Neuronal stem cell (in vitro differentiated cells): ENCODE results near the gene RNF166. TPM values are rescaled to one million over a fixed set of nuclear protein-coding genes. Genes with fewer than 3 reads are reported as not detected.
A peak's percentile ranks its signal among the peaks of the same experiment; 100 is the strongest.

ENCODE experiments used
- DNase-seq: peaks from one replicate; pipeline ENCODE4 v3.0.0-alpha.2; 2013; ENCODE audit warnings: low spot score
- H2AFZ ChIP-seq: one replicate; pipeline ENCODE4 v1.6.1; 2013; ENCODE audit warnings: mild to moderate bottlenecking, low read length, inconsistent platforms
- H2AK5ac ChIP-seq: 2 replicates; pipeline ENCODE4 v1.6.1; 2013; ENCODE audit warnings: low read depth, mild to moderate bottlenecking, inconsistent platforms, low read length, moderate library complexity, mixed read lengths
- H2BK120ac ChIP-seq: 2 replicates; pipeline ENCODE4 v1.6.1; 2013; ENCODE audit warnings: low read depth, mild to moderate bottlenecking, inconsistent platforms, low read length, moderate library complexity, mixed read lengths
- H2BK12ac ChIP-seq: one replicate; pipeline ENCODE4 v1.6.1; 2013; ENCODE audit warnings: low read length, inconsistent platforms
- H2BK15ac ChIP-seq: 2 replicates; pipeline ENCODE4 v1.6.1; 2013; ENCODE audit warnings: mild to moderate bottlenecking, low read length, inconsistent platforms, mixed read lengths
- H2BK5ac ChIP-seq: one replicate; pipeline ENCODE4 v1.6.1; 2013; ENCODE audit warnings: inconsistent platforms, mild to moderate bottlenecking, low read length, moderate library complexity
- H3K14ac ChIP-seq: one replicate; pipeline ENCODE4 v1.6.1; 2013; ENCODE audit warnings: low read length, inconsistent platforms
- H3K18ac ChIP-seq: 2 replicates; pipeline ENCODE4 v1.6.1; 2013; ENCODE audit warnings: low read length, inconsistent platforms
- H3K23ac ChIP-seq: 2 replicates; pipeline ENCODE4 v1.6.1; 2013; ENCODE audit warnings: low read depth, mild to moderate bottlenecking, mixed read lengths, low read length, inconsistent platforms; ENCODE audit not compliant: poor library complexity
- H3K27ac ChIP-seq: replicated peaks from 3 replicates; pipeline ENCODE4 v1.5.1; 2013; ENCODE audit warnings: low read length, inconsistent platforms
- H3K27me3 ChIP-seq, 3 experiments: 2 replicates each; pipeline ENCODE4 v1.6.1; 2013; ENCODE audit warnings: low read length in 3 of 3, mild to moderate bottlenecking in 2 of 3, inconsistent platforms in 1 of 3, low read depth in 1 of 3, mixed read lengths in 1 of 3, moderate library complexity in 1 of 3; ENCODE audit not compliant: control insufficient read depth in 3 of 3, insufficient read depth in 3 of 3
- H3K36me3 ChIP-seq, 2 donors: replicated peaks in 1 of 2; 2 replicates each; pipeline ENCODE4 v1.6.1; 2013; ENCODE audit warnings: low read length in 2 of 2; ENCODE audit not compliant: control insufficient read depth in 2 of 2, insufficient read depth in 2 of 2
- H3K4ac ChIP-seq: 2 replicates; pipeline ENCODE4 v1.6.1; 2013; ENCODE audit warnings: inconsistent platforms, mild to moderate bottlenecking, low read length, moderate library complexity
- H3K4me1 ChIP-seq, 2 donors: 1 replicate in 1 of 2; 2 replicates in 1 of 2; pipeline ENCODE4 v1.6.1; 2013; ENCODE audit warnings: low read length in 2 of 2, low read depth in 1 of 2; ENCODE audit not compliant: control insufficient read depth in 2 of 2, insufficient read depth in 1 of 2
- H3K4me2 ChIP-seq: one replicate; pipeline ENCODE4 v1.6.1; 2013; ENCODE audit warnings: mild to moderate bottlenecking, low read length, inconsistent platforms; ENCODE audit not compliant: insufficient read depth, poor library complexity, severe bottlenecking
- H3K4me3 ChIP-seq, 2 donors: 2 replicates each; pipeline ENCODE4 v1.5.1; 2013; ENCODE audit warnings: low read length in 2 of 2, mild to moderate bottlenecking in 2 of 2, inconsistent platforms in 1 of 2, moderate library complexity in 1 of 2
- H3K79me1 ChIP-seq: one replicate; pipeline ENCODE4 v1.6.1; 2013; ENCODE audit warnings: low read depth, mild to moderate bottlenecking, inconsistent platforms, low read length, moderate library complexity
- H3K9ac ChIP-seq: one replicate; pipeline ENCODE4 v1.6.1; 2013; ENCODE audit warnings: mild to moderate bottlenecking, low read depth, low read length, inconsistent platforms; ENCODE audit not compliant: poor library complexity
- H3K9me3 ChIP-seq, 2 donors: replicated peaks in 1 of 2; 2 replicates each; pipeline versions ENCODE3 to v1.6.1; 2013; ENCODE audit warnings: low read length in 2 of 2, mild to moderate bottlenecking in 2 of 2, inconsistent platforms in 1 of 2, low read depth in 1 of 2, mixed read lengths in 1 of 2, moderate library complexity in 1 of 2; ENCODE audit not compliant: control insufficient read depth in 2 of 2, insufficient read depth in 1 of 2
- H4K8ac ChIP-seq: one replicate; pipeline ENCODE4 v1.6.1; 2013; ENCODE audit warnings: low read depth, mild to moderate bottlenecking, inconsistent platforms, low read length, moderate library complexity
- H4K91ac ChIP-seq: one replicate; pipeline ENCODE4 v1.6.1; 2013; ENCODE audit warnings: low read length, low read depth, mild to moderate bottlenecking, inconsistent platforms; ENCODE audit not compliant: poor library complexity
- WGBS, 2 donors: extraction: QIAGEN DNeasy Blood & Tissue Kit; methylation state at CpG; one replicate each; pipeline ENCODE4 v1.1.7; 2013; ENCODE audit warnings: missing lambda C conversion rate in 2 of 2, mixed read lengths in 1 of 2; ENCODE audit not compliant: insufficient read length in 2 of 2, insufficient replicate concordance in 1 of 2; ENCODE audit errors: extremely low coverage in 2 of 2; 5-methylcytosine and 5-hydroxymethylcytosine counted together
- polyA plus RNA-seq, 2 experiments: library from polyadenylated mRNA; stranded (reverse); fragments of 200-250 nt; gene quantifications; one replicate each; pipeline ENCODE4 v1.2.3, GENCODE V29; 2013

The RNF166 gene, protein sequence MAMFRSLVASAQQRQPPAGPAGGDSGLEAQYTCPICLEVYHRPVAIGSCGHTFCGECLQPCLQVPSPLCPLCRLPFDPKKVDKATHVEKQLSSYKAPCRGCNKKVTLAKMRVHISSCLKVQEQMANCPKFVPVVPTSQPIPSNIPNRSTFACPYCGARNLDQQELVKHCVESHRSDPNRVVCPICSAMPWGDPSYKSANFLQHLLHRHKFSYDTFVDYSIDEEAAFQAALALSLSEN
- polyA plus RNA-seq (2013, experiment 1 of 2): 20.4 TPM
- 19.1 TPM for polyA plus RNA-seq (2013, experiment 2 of 2)

- Histone ChIP-seq H2AFZ (peak within 1 kb of the TSS; percentile 99), H4K91ac (no peak within 1 kb of the TSS), H3K36me3 (peaks cover 2 to 7% of the 10 kb centered on the region in 2 donors), H3K23ac (peak within 1 kb of the TSS; percentile 2), H3K27ac (no peak within 1 kb of the TSS), H3K4me1 (peaks cover 12 to 14% of the 10 kb centered on the region in 2 donors), H3K4ac (no peak within 1 kb of the TSS), H3K18ac (peak within 1 kb of the TSS; percentile 85), H3K4me3 (peak within 1 kb of the TSS; percentile 84 to 91), H3K4me2 (peak within 1 kb of the TSS; percentile 96), H2BK5ac (no peak within 1 kb of the TSS), H3K9me3 (no peaks in the 10 kb centered on the region), H3K9ac (peak within 1 kb of the TSS; percentile 87), H3K14ac (no peak within 1 kb of the TSS), H4K8ac (no peak within 1 kb of the TSS), H2BK120ac (no peak within 1 kb of the TSS), H2BK12ac (no peak within 1 kb of the TSS), H2AK5ac (no peak within 1 kb of the TSS), H3K27me3 (no peaks in the 10 kb centered on the region), H3K79me1 (peaks cover 23% of the 10 kb centered on the region), H2BK15ac (no peak within 1 kb of the TSS)
- DNase-seq: peak; percentile 90
- no CpG with 5 or more reads among the region's 86 CpGs for WGBS, 2 donors
Observed at GRCh38 chr16:88706229-88706964, at the start of gene RNF166, which contains the start of gene CTU2. Gene RNF166 (minus strand): TSS chr16:88706408. CDS start chr16:88706325, 83 bp downstream. Gene CTU2 (plus strand): TSS chr16:88706503. CDS start chr16:88706531, 28 bp downstream.

DNA sequence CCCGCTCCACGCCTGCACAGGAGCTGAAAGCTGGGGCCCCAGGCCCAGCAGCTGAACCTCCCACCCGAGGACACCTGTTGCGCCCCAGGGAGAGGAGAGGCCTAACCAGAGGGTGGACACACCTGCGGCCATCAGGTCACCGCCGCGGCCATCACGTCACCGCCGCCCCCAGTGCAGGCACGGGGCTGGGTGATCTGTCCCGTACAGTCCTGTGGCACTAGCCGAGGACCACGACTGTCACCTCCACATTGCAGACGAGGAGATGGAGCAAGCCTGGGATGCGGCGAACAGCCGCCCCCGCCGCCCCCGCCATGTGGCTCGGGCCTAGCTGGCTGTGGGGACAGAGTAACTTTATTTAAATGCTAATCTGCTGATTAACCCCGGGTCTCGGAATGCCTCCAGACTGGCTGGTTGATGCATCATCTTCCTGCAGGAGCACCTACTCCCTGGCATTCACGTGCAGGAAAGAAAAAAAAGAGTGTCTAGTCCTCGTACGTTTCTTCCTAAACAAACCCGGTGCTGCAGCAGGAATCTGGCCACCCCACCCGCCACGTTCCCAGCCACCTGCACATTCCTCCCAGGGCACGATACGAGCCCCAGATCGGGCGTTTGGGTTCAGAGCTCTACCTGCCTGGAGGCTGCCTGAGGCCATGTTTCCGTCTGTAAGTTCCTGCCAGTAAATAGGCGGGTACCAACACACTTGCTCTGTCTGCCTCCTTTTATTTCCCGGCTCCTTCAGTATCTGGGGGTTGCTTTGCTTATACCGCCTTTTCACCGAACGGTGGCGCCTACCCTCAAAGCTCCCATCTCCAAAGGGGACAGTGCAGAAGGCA lies 48.9 kb upstream of the RNF166 start:
- DNase-seq: no peak

GRCh38 chr16:88754109-88754911 lies 48.1 kb upstream of the RNF166 start:
- peak overlapping the region; percentile 95 for H2BK15ac ChIP-seq
- H4K8ac ChIP-seq: no peak overlapping the region
- peak overlapping the region; percentile 85 for H3K18ac ChIP-seq
- no peak overlapping the region for H3K4me2 ChIP-seq
- peaks cover under 1% of the 10 kb centered on the region for H3K79me1 ChIP-seq
- H3K27ac ChIP-seq: no peak overlapping the region
- H3K14ac ChIP-seq: peak overlapping the region; percentile 77
- no peak for DNase-seq
- no peak overlapping the region for H3K4ac ChIP-seq
- no CpG with 5 or more reads among the region's 28 CpGs for WGBS, 2 donors
- peak overlapping the region; percentile 30 for H2BK5ac ChIP-seq
- no peak overlapping the region for H2AFZ ChIP-seq
- no peaks in the 10 kb centered on the region for H3K9me3 ChIP-seq
- peak overlapping the region; percentile 86 for H2AK5ac ChIP-seq
- H3K27me3 ChIP-seq: no peaks in the 10 kb centered on the region
- peak overlapping the region; percentile 97 for H2BK12ac ChIP-seq
- H2BK120ac ChIP-seq: peak overlapping the region; percentile 88
- no peak overlapping the region for H3K9ac ChIP-seq
- H3K23ac ChIP-seq: peak overlapping the region; percentile 92
- peak overlapping the region; percentile 64 for H4K91ac ChIP-seq
- no peaks in the 10 kb centered on the region for H3K36me3 ChIP-seq
- H3K4me3 ChIP-seq: peak overlapping the region in 1 of 2 donors; percentile 43
- peaks cover 4 to 10% of the 10 kb centered on the region in 2 donors for H3K4me1 ChIP-seq

More for the DNA sequence above, 48.9 kb upstream of the RNF166 start:
- H3K36me3 ChIP-seq: no peaks in the 10 kb centered on the region
- no peak overlapping the region for H3K9ac ChIP-seq
- no peaks in the 10 kb centered on the region for H3K9me3 ChIP-seq
- no peak overlapping the region for H3K27ac ChIP-seq
- H2BK5ac ChIP-seq: peak overlapping the region; percentile 30
- WGBS, 2 donors: no CpG with 5 or more reads among the region's 42 CpGs
- no peaks in the 10 kb centered on the region for H3K27me3 ChIP-seq
- peak overlapping the region; percentile 97 for H2BK12ac ChIP-seq
- peak overlapping the region; percentile 85 for H3K18ac ChIP-seq
- H3K23ac ChIP-seq: peak overlapping the region; percentile 92
- H4K91ac ChIP-seq: peak overlapping the region; percentile 64
- H2AFZ ChIP-seq: peak overlapping the region; percentile 80
- peak overlapping the region; percentile 95 for H2BK15ac ChIP-seq
- peaks cover 7 to 13% of the 10 kb centered on the region in 2 donors for H3K4me1 ChIP-seq
- no peaks in the 10 kb centered on the region for H3K79me1 ChIP-seq
- peak overlapping the region; percentile 77 for H3K14ac ChIP-seq
- H3K4me2 ChIP-seq: no peak overlapping the region
- H4K8ac ChIP-seq: no peak overlapping the region
- H3K4me3 ChIP-seq: peak overlapping the region in 1 of 2 donors; percentile 29
- H3K4ac ChIP-seq: no peak overlapping the region
- H2AK5ac ChIP-seq: peak overlapping the region; percentile 83
- peak overlapping the region; percentile 88 for H2BK120ac ChIP-seq
